ENCODE data around the gene AUTS2.

DNA sequence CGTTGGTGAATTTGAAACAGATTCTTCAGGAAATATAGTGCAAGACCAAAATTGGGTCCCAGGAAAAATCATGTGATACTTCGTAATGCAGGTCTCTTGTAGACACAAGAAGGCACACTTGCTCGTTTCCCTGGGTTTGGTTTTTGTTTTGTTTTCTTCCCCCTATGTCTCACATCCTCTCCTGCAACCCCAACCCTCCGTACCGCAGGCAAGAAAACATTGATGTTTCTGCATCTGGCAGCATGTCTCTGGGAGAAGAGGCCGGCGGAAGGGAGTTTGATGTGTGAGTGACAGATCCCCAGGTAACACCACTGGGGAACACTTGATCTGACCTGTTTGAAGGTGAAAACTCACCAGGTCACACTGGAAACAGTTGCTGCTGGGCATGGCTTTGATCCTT lies 718.5 kb downstream of the AUTS2 start:
- TF ChIP-seq, protein P1, sequence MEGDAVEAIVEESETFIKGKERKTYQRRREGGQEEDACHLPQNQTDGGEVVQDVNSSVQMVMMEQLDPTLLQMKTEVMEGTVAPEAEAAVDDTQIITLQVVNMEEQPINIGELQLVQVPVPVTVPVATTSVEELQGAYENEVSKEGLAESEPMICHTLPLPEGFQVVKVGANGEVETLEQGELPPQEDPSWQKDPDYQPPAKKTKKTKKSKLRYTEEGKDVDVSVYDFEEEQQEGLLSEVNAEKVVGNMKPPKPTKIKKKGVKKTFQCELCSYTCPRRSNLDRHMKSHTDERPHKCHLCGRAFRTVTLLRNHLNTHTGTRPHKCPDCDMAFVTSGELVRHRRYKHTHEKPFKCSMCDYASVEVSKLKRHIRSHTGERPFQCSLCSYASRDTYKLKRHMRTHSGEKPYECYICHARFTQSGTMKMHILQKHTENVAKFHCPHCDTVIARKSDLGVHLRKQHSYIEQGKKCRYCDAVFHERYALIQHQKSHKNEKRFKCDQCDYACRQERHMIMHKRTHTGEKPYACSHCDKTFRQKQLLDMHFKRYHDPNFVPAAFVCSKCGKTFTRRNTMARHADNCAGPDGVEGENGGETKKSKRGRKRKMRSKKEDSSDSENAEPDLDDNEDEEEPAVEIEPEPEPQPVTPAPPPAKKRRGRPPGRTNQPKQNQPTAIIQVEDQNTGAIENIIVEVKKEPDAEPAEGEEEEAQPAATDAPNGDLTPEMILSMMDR (conservative IDR thresholded peaks at IDR 0.05 in 1 of 2, IDR thresholded peaks at IDR 0.05 in 1 of 2; ENCODE audit: low read depth in 1 of 2, low read length in 2 of 2) = no peak
- no peak for TF ChIP-seq EZH2 (IDR thresholded peaks at IDR 0.05; ENCODE audit: low read length, missing control alignments)
